Activated CD8-positive, alpha-beta T cell treated with anti-CD3 and anti-CD28 coated beads for 36 hours (primary cell): ENCODE results near the gene GPATCH3. TPM values are rescaled to one million over a fixed set of nuclear protein-coding genes. Genes with fewer than 3 reads are reported as not detected.

Experiments used
- ATAC-seq: fragments of 200-7000 bp; cut with Tn5 transposase; one replicate; pipeline ENCODE4 v1.10.0; 2021; ENCODE audit warnings: mild to moderate bottlenecking, moderate library complexity
- CTCF ChIA-PET: fragments of 350-600 bp; sonication (Branson Sonifier 250); formaldehyde crosslinking; loops from one replicate; lab custom pipeline; 2021; ENCODE audit warnings: antibody characterized with exemption; lab: Charles Lee
- POLR2A ChIA-PET: fragments of 350-600 bp; sonication (Branson Sonifier 250); formaldehyde crosslinking; loops from one replicate; lab custom pipeline; 2021; ENCODE audit warnings: antibody characterized with exemption; lab: Charles Lee
- DNase-seq: peaks from one replicate; pipeline ENCODE4 v3.0.0-alpha.2; 2020
- H3K27ac Mint-ChIP-seq: one replicate; pipeline ENCODE4 v1.8.0; 2021; ENCODE audit warnings: mild to moderate bottlenecking, mixed read lengths
- H3K27me3 Mint-ChIP-seq: one replicate; pipeline ENCODE4 v1.8.0; 2021; ENCODE audit warnings: mixed read lengths
- H3K36me3 Mint-ChIP-seq: one replicate; pipeline ENCODE4 v1.8.0; 2021; ENCODE audit warnings: low read depth, mixed read lengths
- H3K4me1 Mint-ChIP-seq: one replicate; pipeline ENCODE4 v1.8.0; 2021; ENCODE audit warnings: low read depth, mixed read lengths
- H3K4me3 Mint-ChIP-seq: one replicate; pipeline ENCODE4 v1.8.0; 2021; ENCODE audit warnings: mild to moderate bottlenecking, moderate library complexity, mixed read lengths
- H3K9me3 Mint-ChIP-seq: one replicate; pipeline ENCODE4 v1.8.0; 2021; ENCODE audit warnings: mixed read lengths
- CTCF ChIP-seq: fragments of 200-600 bp; IDR thresholded peaks from one replicate; pipeline ENCODE4 v1.8.0; 2022; ENCODE audit warnings: antibody characterized with exemption, mild to moderate bottlenecking
- intact Hi-C: fragments of 100-400 bp; cut with micrococcal nuclease; formaldehyde crosslinking; loops from one replicate; pipeline ENCODE4 v1.10.0; 2022
- total RNA-seq, 2 experiments: library from RNA; stranded (reverse); gene quantifications; one replicate each; pipeline ENCODE4 v1.2.3, GENCODE V29; 2021

Gene GPATCH3
- total RNA-seq, 2 experiments from 2014 or later, result 8.7 to 9.6 TPM

DNA sequence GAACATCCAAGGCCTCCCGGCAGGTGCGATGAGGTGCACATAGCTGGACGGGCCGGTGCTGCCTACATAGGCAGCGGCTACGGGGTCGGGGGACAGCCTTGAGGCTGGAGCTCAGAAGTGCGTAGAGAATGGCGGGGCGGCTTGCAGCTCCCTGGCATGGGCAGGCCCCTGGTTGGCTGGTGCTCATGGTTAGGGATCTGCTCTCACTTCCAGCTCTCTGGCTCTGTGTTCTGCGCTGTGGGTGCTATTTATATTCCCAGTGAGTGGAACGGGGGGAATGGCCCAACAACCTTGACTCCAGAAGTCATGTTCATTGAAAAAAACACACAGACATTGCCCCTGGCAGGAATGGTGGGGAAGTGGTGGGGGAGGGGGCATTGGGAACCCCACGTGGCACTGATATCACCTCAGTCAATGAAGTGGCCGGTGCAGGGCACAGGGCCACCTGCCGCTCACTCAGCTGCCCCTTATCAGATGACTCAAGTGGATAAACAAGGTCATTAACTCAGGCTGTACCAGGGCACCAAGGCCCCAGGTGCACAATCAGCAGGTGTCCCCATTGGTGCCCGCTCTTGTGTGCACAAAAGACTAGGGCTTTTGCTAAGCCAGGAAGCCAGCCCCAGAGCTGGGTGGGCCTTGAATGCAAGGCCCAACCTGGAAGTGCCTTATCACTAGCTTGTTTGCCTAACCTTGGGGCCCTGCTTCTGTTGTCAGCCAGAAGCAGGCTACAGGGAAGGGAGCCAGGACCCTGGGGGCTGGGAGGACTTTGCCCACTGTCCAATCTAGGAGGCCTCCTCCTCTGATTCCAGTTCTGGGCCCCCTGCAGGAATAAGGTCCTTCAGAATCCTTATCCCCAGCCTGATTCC is 13.7 kb upstream of the GPATCH3 start, which contains the start of gene NR0B2:
TSS of gene NR0B2 (minus strand) at position 222 of the 866 bp plus-strand sequence. CDS start at position 187, 35 bp downstream.
- no peaks in the 10 kb centered on the region for H3K36me3 Mint-ChIP-seq
- ChIA-PET POLR2A (interaction anchor here (2.3 kb wide), 1 partner anchor 14 kb away, joined by 8 read pairs; the partner anchor contains the start of gene GPATCH3), CTCF (interaction anchor here (1.3 kb wide), 1 partner anchor 84 kb away, joined by 6 read pairs; no protein-coding TSS in a partner anchor)
- H3K27me3 Mint-ChIP-seq, result no peaks in the 10 kb centered on the region
- no peak for TF ChIP-seq CTCF
- H3K27ac Mint-ChIP-seq, result no peak within 1 kb of the TSS
- intact Hi-C loops, result no loop called here
- no peaks in the 10 kb centered on the region for H3K4me1 Mint-ChIP-seq
- H3K4me3 Mint-ChIP-seq, result no peak within 1 kb of the TSS
- DNase-seq (no peak), ATAC-seq (no peak)
- H3K9me3 Mint-ChIP-seq, result no peaks in the 10 kb centered on the region

- ATAC-seq (no peak), DNase-seq (no peak)
- no peaks in the 10 kb centered on the region for H3K9me3 Mint-ChIP-seq
- POLR2A ChIA-PET, result interaction anchor here (2.3 kb wide), 1 partner anchor 13 kb away, joined by 8 read pairs; the partner anchor contains the start of gene GPATCH3
- no peak overlapping the region for H3K4me3 Mint-ChIP-seq
- no peak for TF ChIP-seq CTCF
- intact Hi-C loops, result no loop called here
- no peaks in the 10 kb centered on the region for H3K36me3 Mint-ChIP-seq
- H3K27me3 Mint-ChIP-seq, result no peaks in the 10 kb centered on the region
- no peaks in the 10 kb centered on the region for H3K4me1 Mint-ChIP-seq
- CTCF ChIA-PET, result interaction anchor here (1.3 kb wide), 2 partner anchors 13 to 84 kb away, joined by 4 to 6 read pairs; partner anchors contain the start of gene GPATCH3
- H3K27ac Mint-ChIP-seq, result no peak overlapping the region
These were observed 13.1 kb upstream of the GPATCH3 start for GRCh38 chr1:26913389-26913753.

- ATAC-seq, result no peak
- Mint-ChIP-seq H3K27me3 (no peaks in the 10 kb centered on the region), H3K4me3 (no peak overlapping the region), H3K36me3 (no peaks in the 10 kb centered on the region), H3K27ac (no peak overlapping the region), H3K4me1 (no peaks in the 10 kb centered on the region), H3K9me3 (no peaks in the 10 kb centered on the region)
- CTCF ChIA-PET, result interaction anchor here (1.3 kb wide), 1 partner anchor 11 kb away, joined by 4 read pairs; the partner anchor contains the start of gene GPATCH3
- no peak for DNase-seq
- intact Hi-C loops, result no loop called here
- POLR2A ChIA-PET, result interaction anchor here (2.3 kb wide), 1 partner anchor 12 kb away, joined by 8 read pairs; the partner anchor contains the start of gene GPATCH3
- no peak for TF ChIP-seq CTCF
These were observed 11.9 kb upstream of the GPATCH3 start for GRCh38 chr1:26912147-26912490.

- ChIA-PET POLR2A (interaction anchor here (0.8 to 1.0 kb wide), 2 partner anchors 12 to 39 kb away, joined by 3 read pairs; partner anchors contain the start of gene GPATCH3), CTCF (interaction anchor here (0.7 kb wide), 1 partner anchor 86 kb away, joined by 3 read pairs; no protein-coding TSS in a partner anchor)
- Mint-ChIP-seq H3K36me3 (no peaks in the 10 kb centered on the region), H3K4me3 (no peak overlapping the region), H3K27me3 (no peaks in the 10 kb centered on the region), H3K27ac (no peak overlapping the region), H3K9me3 (no peaks in the 10 kb centered on the region), H3K4me1 (no peaks in the 10 kb centered on the region)
- no peak for TF ChIP-seq CTCF
- intact Hi-C loops, result no loop called here
- DNase-seq (no peak), ATAC-seq (no peak)
These were observed 11.3 kb upstream of the GPATCH3 start for GRCh38 chr1:26911399-26912146.
